GM21390 (cell line): ENCODE measurements around the gene ADI1.
A peak's percentile ranks its signal among the peaks of the same experiment; 100 is the strongest.
"Not testable (repeated sequence)": the region's sequence is repeated elsewhere in the genome, so short reads cannot be mapped to it uniquely, and the experiment has no call there.

Experiments
- ATAC-seq: cut with Tn5 transposase; IDR thresholded peaks from one replicate; pipeline ENCODE4 v1.9.1; 2021; ENCODE audit not compliant: unreplicated experiment

ADI1 gene

DNA sequence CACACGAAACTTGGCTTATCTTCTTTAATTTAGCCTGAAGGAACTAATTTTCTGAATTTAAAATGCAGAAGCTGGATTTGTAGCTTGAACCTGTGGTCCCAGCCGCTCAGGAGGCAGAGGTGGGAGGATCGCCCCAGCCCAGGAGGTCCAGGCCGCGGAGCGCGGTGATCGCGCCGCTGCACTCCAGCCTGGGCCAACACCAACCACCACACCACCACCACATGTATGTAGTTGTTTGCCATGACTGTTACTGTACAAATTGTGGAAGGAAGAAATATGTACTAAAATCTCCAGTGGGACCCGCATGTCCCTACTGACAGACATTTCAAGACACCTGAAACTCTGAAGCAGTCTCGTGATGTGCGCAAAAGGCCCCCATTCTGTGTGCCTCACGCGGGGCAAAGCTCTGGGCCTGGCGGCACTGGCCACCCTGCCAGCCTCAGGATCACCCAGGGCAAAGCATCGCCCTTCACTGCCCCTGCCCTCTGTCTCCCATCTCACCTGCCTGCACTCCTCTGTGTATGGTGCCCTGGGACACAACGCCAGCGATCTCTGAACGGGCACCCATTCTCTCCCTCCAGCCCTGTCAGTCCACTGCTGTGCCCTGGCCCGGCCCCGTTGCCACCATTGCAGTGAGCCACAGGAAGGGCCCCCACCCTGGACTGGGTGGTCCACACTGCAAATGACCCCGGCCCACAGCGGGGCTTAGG is 10.1 kb upstream of the ADI1 start:
- ATAC-seq, result no peak

GRCh38 chr2:3527886-3528785 is 8.8 kb upstream of the ADI1 start:
- ATAC-seq, result no peak

DNA sequence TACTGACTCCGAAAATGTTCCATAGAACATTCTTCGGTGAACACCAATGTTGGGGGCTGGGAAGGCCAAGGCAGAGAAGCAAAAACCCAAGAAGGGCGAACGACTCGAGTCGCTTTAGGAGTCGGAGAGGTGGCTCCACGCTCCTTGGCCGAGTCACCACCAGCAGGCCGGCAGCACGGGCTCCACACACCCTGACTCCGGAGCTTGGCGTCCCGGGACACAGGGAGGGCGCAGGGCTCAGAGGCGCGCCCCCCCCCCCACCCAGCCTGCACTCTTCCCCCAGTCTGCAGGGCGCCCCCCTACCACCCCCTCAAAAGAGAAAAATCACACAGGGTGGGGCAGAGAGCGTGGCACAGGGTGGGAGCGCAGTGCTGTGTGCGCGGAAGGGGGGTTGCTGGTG is 7.5 kb upstream of the ADI1 start:
- no peak for ATAC-seq

DNA sequence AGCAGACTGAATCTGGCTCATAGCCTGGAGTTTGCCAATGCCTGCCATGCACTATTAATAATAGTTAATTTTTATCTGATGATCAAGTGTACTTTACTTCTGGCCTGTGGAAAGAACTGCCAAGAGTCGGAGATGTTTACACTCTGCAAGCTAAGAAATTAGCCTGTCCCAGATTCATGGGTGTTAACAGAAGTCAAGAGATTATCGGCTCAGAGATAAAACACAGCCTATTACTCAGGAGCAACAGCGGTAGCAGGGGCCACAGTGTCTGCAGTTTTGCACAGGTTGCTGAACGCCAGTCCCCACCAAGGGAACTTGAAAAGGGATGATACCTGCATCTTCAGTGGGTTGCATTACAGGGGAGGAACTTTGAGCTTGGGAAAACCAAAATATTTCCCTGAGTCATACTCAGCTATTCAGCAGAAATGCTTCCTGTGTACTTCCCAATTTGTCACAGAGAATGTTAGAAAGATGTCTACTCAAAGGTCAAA is 4.3 kb upstream of the ADI1 start:
- ATAC-seq, result no peak

DNA sequence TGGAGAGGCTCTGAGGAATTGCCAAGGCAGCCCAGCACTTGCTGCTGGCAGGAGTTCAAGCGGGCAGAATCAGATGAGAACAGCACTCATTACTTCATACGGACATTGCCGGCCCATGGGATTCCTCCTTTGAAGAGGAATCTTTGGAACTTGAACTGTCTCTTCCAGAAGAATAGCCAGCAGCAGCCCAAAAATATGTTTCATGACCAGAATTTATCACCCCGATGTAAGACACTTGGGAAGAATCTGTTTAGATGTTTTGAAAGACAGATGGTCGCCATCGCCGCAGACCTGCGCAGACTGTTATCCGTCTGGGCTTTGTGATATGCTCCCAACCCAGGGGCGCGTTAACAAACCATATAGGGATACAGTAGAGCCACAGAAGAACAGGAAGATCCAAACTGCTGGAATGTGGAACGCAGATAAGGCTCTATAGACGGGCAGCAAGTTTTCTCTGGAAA is 3.7 kb upstream of the ADI1 start:
- ATAC-seq, result no peak

DNA sequence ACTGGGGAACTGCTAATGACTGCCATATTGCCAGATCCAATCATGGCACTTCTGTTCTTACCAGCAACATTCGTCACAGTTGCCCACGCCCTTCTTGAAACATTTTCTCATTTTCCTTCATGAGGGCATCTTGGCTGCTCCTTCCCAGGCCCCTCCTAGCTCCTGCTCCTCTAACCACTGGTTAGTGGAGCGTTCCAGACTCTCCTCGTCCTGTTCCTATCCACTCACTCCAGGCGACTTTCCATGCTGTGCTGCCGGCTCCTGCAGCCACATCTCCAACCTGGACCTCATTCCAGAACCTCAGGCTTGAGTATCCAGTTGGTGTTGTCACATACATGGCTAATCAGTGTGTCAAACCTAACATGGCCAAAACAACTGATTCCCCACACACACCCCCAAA is 1.3 kb upstream of the ADI1 start:
- ATAC-seq, result no peak

DNA sequence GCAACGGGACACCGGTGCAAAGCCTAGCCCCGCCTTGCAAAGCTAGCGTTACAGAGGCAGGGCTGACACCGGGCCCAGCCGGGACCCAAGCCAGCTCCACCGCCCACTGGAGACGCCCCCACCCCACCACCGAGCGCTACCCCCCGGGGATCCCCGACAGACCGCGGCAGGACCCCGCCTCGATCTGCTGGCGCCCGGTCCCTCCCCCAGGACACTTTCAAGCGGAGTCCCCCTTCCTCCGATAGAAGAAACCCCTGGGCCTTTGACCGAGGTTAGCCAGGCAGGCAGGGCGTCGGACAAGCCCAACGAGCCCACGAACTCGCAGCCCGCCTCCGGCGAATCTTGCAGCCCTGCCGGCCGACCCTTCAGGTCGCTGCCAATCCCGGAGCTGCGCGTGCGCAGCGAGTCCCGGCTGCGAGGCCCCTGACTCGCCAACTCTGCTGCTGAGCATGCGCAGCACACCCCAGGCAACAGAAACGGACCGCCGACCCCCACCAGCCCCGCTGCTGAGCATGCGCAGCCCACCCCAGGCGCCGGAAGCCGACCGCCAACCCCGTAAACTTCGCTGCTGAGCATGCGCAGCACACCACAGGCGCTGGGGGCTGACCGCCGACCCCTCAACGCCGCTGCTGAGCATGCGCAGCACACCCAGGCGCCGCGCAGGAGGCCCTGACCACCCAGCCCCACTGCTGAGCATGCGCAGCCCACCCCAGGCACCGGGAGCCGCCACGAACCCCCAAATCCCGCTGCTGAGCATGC is 656 bp downstream of the ADI1 start:
- ATAC-seq, result peak; percentile 75

- ATAC-seq, result no peak
Observed at GRCh38 chr2:3517948-3518495, 1.3 kb downstream of the ADI1 start.

DNA sequence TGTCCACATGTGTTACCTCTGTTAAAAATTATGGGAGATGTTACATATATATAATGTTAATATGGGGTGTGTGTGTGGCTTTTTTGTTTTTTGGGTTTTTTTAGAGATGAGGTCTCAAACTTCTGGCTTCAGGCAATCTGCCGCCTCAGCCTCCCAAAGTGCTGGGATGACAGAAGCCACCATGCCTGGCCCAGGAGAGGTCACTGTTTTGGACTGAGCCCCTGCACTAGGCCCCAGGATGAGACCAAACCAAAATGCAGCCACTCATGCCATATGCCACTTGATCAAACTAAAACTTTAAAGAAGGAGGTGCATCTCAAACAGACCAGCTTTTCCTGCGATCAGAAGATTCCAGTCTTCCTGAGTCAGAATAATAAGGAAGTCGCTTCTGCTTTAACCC is 2.5 kb downstream of the ADI1 start:
- no peak for ATAC-seq

DNA sequence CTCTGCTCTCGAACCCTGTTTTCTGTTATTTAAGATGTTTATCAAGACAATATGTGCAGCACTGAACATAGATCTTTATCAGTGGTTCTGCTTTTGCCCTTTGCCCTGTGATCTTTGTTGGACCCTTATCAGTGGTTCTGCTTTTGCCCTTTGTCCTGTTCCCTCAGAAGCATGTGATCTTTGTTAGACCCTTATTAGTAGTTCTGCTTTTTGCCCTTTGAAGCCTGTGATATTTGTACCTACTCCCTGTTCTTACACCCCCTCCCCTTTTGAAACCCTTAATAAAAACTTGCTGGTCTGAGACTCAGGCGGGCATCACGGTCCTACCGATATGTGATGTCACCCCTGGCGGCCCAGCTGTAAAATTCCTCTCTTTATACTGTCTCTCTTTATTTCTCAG is 3.9 kb downstream of the ADI1 start:
- not testable (repeated sequence) for ATAC-seq

DNA sequence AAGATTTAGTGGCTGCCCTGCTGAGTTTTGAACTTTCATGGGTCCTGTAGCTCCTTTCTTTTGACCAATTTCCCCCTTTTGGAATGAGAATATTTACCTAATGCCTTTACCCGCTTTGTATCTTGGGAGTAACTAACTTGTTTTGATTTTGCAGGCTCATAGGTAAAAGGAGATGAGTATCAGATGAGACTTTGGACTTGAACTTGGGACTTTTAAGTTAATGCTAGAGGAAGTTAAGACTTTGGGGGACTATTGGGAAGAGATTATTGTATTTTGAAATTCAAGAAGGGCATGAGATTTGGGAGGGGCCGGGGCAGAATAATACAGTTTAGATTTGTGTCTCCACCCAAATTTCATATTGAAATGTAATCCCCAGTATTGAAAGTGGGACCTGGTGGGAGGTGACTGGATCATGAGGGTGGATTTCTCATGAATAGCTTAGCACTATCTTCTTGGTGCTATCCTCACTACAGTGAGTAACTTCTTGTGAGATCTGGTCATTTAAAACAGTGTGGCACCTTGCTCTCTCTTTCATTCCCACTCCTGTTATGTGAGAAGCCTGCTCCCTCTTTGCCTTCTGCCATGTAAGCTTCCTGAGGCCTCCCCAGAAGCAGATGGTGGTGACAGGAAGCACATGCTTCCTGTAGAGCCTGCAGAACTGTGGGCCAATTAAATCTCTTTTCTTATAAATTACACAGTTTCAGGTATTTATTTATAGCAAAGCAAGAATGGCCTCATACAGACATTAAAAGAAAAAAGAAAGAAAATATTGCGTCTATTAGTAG is 6.1 kb downstream of the ADI1 start:
- ATAC-seq, result no peak

- ATAC-seq, result no peak
Observed at GRCh38 chr2:3512086-3512485, 7.2 kb downstream of the ADI1 start.

GRCh38 chr2:3505771-3506170 is 13.6 kb downstream of the ADI1 start:
- ATAC-seq, result no peak

GRCh38 chr2:3504741-3505140 is 14.6 kb downstream of the ADI1 start:
- ATAC-seq, result no peak

GRCh38 chr2:3503483-3503882 is 15.8 kb downstream of the ADI1 start:
- ATAC-seq, result no peak

DNA sequence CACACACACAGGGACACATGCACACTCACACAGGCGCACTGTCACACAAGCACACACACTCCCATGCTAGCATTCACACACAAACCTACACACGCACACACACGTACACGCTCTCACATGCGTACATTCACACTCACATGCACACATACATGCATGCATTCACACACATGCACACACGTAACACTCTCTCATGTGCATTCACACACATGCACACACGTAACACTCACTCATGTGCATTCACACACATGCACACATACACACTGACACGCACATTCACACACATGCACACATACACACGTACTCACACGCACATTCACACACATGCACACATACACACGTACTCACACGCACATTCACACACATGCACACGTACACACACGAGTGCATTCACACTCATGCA is 16.3 kb downstream of the ADI1 start:
- ATAC-seq, result no peak

GRCh38 chr2:3500326-3500899 is 18.9 kb downstream of the ADI1 start:
- no peak for ATAC-seq

- no peak for ATAC-seq
Observed at GRCh38 chr2:3498783-3499394, 20.4 kb downstream of the ADI1 start.

DNA sequence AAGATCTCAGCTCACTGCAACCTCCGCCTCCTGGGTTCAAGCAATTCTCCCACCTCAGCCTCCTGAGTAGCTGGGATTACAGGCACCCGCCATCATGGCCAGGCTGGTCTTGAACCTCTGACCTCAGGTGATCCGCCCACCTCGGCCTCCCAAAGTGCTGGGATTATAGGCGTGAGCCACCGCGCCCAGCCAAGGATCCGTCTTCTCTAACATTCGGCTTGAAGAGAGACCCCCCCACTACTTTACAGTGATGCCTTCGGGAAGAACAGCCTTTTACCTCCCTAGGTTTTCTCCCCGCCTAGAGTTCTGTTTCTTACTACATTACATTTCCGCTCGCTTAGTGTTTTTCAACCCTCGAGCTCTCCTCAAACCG is 22.6 kb downstream of the ADI1 start:
- ATAC-seq, result not testable (repeated sequence)
